Activated T-cell treated with anti-CD3 and anti-CD28 coated beads, Interleukin-2, amount 50 U/mL, for 1 hour (primary cell): ENCODE data around the gene PIRT.
"Not testable (repeated sequence)": the region's sequence is repeated elsewhere in the genome, so short reads cannot be mapped to it uniquely, and the experiment has no call there.

ENCODE experiments used
- DNase-seq: peaks from one replicate; pipeline ENCODE4 v3.0.0-alpha.2; 2020

Gene PIRT

DNA sequence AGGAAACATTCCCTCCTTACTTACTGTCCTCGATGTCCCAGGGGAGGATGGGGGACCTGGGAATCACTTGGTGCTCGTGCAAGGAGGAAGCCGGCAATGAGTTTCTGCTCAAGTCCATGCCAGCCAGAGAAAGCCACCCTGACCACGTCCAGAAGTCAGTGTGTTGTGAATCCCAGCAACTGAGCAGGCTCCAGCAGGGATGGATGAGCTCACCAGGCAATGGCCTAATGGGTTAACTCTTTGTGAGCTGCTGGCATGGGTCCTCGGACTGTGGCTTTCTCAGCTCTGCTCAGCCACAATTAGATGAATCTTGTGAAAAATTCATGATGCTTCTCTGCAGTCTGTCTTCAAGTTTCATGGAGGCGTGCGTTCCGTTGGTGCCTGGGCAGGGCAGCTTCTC, at the start of gene PIRT:
Gene PIRT (minus strand): TSS at position 167 of the 400 bp plus-strand sequence. CDS start 12,442 bp downstream, outside the sequence.
- DNase-seq = no peak

- no peak for DNase-seq
Observed at GRCh38 chr17:10881959-10882358, 44.1 kb upstream of the PIRT start.

- no peak for DNase-seq
Observed at GRCh38 chr17:10879190-10879836, 41.4 kb upstream of the PIRT start.

- no peak for DNase-seq
Observed at GRCh38 chr17:10875984-10876555, 38.2 kb upstream of the PIRT start.

- no peak for DNase-seq
Observed at GRCh38 chr17:10875430-10875851, 37.6 kb upstream of the PIRT start.

DNA sequence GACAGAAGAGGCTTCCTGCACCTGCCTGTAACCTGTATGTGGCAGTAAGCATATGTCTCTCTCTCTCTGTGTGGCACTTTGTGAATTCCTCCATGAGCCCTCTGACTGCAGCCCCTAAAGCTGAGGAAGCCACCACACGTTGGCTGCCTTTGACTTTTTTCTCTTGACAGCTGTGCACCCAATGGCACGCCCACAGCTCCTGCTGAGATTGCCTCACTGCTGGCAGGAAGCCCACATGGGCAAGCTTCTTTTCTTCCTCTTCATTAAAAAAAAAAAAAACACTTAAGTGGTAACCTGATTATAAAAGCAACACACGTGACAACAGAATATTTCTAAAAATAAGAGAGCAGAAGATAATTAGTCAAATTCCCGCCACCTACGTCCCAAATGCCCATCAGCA, 34.0 kb upstream of the PIRT start:
- DNase-seq = no peak

DNA sequence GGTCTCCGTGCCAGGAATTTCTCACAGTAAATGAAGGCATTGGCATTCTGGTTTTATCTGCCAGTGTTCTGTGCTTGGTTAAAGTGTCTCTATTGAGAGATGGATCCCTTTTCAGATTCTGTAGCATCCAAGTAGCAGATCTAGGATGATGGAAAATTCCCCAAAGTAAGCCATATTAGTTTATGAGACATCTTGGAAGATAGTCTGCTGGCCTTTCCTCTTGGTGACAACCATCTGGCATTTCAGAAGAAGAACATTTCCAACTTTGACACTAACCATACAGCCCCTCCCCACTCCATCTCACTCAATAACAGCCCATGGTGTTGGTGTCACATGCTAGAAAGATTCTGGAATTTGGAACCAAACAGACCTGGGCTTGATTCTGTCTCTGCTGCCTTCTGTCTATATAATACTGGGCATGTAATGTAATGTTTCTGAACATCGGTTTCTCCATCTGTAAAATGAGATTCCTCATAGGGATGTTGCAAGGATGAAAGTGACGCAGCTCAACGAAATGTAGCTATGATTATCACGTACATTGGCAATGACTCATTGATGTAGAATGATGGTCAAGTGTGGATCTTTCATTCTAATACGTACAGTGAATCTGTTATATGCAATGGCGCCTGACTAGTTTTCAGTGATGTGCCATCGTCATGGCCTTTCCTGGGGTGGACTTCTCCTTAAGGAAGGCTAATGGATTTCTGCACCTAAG, 32.6 kb upstream of the PIRT start:
- DNase-seq = no peak

- not testable (repeated sequence) for DNase-seq
Observed at GRCh38 chr17:10868744-10869143, 30.9 kb upstream of the PIRT start.

DNA sequence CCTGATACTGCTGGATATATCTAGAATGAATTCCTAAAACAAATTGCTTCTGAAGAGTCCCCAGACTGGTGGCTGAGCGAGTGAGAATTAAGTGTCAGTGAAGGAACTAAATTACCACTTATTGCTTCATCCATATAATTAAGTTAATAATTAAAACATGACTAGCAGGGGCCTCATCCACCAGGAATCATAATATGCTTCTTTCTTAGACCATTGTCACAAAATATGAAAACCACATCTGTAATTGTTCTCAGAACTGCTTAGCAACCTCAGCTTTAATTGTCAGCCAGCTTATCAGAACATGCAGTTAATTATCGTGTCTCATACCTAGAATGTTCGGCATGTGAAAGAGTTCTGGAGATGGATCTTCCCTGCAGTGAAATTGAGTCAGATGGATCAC, 21.2 kb upstream of the PIRT start:
- DNase-seq = no peak

DNA sequence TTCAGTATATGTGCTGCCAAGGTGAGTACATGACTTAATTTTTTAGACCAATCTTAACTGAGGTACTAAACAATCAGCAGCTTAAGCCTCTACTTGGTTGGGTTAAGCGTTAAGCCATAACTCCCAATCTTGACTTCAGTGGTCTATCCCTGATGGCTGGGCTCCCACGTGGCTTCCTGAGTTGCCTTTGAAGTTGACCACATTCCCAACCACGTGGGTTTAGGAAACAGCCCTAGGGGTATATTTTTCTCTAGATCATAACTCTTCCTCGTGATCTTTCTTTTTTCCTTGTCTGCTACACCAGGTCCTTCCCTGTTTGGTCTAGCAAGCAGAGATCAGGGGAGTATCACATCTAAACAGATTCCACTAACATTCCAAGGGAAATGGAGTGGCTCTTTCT, 20.1 kb upstream of the PIRT start:
- DNase-seq = no peak

DNA sequence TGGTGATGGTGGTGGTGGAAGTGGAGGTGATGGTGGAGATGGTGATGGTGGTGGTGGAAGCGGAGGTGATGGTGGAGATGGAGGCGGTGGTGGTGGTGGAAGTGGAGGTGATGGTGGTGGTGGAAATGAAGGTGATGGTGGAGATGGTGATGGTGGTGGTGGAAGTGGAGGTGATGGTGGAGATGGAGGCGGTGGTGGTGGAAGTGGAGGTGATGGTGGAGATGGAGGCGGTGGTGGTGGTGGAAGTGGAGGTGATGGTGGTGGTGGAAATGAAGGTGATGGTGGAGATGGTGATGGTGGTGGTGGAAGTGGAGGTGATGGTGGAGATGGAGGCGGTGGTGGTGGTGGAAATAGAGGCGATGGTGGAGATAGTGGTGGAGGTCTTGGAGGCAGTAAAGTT, 8.7 kb upstream of the PIRT start:
- DNase-seq = not testable (repeated sequence)

GRCh38 chr17:10845388-10845751, 7.5 kb upstream of the PIRT start:
- DNase-seq = no peak

GRCh38 chr17:10844621-10845387, 6.9 kb upstream of the PIRT start:
- DNase-seq = peak; percentile 70

- DNase-seq = no peak
Observed at GRCh38 chr17:10843811-10844210, 5.9 kb upstream of the PIRT start.

- no peak for DNase-seq
Observed at GRCh38 chr17:10842658-10843057, 4.8 kb upstream of the PIRT start.

DNA sequence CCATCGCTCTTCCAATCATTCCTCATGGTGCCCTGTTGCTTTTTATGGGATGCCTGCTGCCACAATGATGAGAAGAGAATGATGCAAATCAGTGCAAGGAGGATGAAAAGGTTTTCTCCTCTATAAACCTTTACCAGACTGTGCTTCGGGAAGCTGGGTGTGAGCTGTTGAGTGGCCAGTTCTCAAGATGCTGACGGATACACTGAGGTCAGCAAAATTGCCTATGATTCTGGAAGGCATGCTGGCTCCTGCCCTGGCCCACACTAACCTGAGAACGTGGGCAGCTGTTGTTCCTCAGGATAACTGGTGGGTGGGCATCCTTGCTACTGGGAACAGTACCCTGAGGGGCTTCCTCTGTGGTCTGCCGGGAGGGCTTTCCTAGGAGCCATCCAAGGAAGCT, 795 bp upstream of the PIRT start:
- no peak for DNase-seq

- no peak for DNase-seq
Observed at GRCh38 chr17:10836966-10837590, 809 bp downstream of the PIRT start.

- no peak for DNase-seq
Observed at GRCh38 chr17:10836145-10836544, 1.7 kb downstream of the PIRT start.

DNA sequence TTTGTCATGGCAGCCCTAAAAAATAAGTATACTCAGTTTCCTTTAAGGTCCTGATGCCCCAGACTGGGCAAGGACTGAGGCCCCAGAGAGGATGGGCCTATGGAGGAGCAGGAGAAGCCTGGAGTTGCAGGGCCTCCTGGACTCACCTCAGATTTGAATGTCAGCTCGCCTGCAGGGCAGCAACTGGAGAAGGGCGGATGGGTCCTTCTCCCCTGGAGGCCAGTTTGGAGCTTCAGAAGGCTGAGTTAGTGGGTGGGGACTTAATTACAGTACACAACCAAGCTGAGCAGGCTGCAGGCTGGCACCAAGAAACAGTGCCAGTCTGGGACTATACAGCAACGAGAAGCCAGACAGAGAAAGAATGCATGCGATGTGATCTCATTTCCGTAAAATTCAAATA, 6.2 kb downstream of the PIRT start:
- DNase-seq = no peak

DNA sequence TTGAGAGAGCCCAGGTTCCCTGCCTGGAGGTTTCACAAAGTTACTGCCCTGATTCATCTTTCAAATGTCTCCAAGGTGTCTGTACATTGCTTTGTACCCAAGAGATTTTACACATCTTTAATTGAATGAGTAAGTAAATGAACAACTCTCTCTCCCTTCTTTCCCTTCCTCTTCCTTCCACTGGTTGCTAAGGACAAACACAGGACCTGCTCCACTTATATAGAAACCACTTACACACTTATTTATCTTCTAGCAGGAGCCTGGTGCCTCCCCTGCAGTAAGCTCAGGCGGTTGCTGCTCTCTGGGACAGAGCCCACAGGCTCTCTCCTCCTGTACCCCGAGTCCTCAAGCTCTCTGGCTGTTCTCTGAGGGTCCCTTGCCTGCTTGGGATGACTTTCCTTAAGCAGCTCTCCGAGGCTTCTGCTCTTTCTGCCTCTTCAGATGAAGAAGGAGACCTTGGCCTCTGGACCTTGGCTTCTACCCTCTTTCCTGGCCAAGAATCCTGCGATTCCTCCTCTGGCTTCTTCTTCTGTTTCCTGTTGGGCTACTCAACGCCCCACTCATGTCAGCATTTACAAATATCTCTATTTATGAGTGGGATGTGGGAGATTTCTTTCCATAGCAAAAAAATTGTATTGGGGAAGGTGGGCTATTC, 9.9 kb downstream of the PIRT start:
- no peak for DNase-seq

DNA sequence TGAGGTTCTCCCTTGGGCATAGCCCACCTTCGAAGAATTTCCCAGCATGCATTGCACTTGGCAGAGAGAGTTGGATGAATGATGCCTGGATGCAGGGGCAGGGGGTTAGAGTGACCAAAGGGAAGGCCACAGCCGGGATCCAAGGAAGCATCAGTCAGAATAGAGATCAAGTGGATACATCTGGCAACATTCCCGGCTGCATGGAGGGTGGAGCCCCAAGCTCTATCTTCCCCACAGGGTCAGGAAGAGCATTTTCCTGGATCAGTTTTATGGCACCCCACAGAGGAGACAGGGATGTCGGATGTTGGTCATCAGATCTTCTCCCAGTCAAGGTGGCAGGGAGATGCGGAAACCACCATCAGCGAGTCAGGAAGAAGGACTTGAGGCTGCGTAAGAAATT, 13.0 kb downstream of the PIRT start:
- no peak for DNase-seq

DNA sequence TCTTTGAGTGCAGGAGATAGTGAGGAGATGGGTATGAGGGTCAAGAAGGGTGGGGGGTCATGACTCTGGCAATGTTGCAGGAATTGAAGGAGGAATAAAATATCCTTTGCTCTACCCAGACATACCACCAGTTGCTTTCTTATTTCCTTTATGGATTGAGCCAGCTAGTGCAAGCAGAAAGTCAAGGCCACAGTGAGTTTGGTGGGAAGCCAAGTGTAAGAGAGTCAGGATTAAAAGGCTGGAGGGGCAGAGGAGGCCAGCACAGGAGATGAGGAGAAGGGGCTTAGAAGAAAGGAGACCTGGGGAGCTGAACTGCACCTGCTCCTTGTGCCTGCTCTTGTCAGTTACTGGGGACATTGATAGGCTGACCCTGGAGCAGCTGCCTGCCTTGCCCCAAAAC, 16.1 kb downstream of the PIRT start:
- no peak for DNase-seq

DNA sequence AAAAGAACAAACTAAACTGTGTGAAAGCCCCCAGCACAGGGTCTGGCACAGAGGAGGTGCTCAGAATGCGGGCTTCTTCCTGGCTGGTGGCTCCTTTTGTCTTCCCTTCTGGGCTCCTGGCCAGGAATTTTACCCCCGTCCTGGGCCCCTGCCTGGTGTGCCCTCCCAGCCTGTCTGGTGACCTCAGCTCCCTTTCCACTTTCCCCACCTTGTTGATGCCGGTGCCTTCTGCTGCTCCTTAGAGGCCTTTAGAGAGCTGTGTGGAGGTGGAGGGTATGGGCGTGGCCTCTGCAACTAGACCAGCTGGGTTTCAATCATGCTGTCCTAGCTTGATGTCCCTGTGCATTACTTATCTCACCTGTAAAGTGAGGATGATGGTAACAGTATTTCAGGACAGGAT, 16.8 kb downstream of the PIRT start:
- no peak for DNase-seq
